Calu3 (cell line): ENCODE measurements around the gene ADGRD1. TPM values are rescaled to one million over a fixed set of nuclear protein-coding genes. Genes with fewer than 3 reads are reported as not detected.

Experiments used
- BruUV-seq: library from RNA; stranded (reverse); fragments of 400-500 nt; replicated peaks from 2 replicates; lab custom pipeline; 2021; lab: Mats Ljungman, UMichigan
- CTCF ChIA-PET: fragments of 300-600 bp; sonication (Branson Sonifier 250); formaldehyde crosslinking; loops from one replicate; lab custom pipeline; 2022; ENCODE audit warnings: antibody characterized with exemption; lab: Charles Lee
- DNase-seq: peaks from one replicate; pipeline ENCODE4 v3.0.0; 2022
- H3K27ac Mint-ChIP-seq: one replicate; pipeline ENCODE4 v1.8.0; 2022; ENCODE audit warnings: mixed read lengths; ENCODE audit not compliant: unreplicated experiment
- H3K27me3 Mint-ChIP-seq: one replicate; pipeline ENCODE4 v1.8.0; 2022; ENCODE audit warnings: mixed read lengths; ENCODE audit not compliant: unreplicated experiment
- H3K36me3 Mint-ChIP-seq: one replicate; pipeline ENCODE4 v1.8.0; 2022; ENCODE audit warnings: mild to moderate bottlenecking, moderate library complexity, mixed read lengths; ENCODE audit not compliant: insufficient read depth, unreplicated experiment
- H3K4me1 Mint-ChIP-seq: one replicate; pipeline ENCODE4 v1.8.0; 2022; ENCODE audit warnings: mild to moderate bottlenecking, low read depth, mixed read lengths; ENCODE audit not compliant: unreplicated experiment
- H3K4me3 Mint-ChIP-seq: one replicate; pipeline ENCODE4 v1.8.0; 2022; ENCODE audit warnings: mild to moderate bottlenecking, low read depth, moderate library complexity, mixed read lengths; ENCODE audit not compliant: unreplicated experiment
- H3K9me3 Mint-ChIP-seq: one replicate; pipeline ENCODE4 v1.8.0; 2022; ENCODE audit warnings: low read depth, mixed read lengths; ENCODE audit not compliant: unreplicated experiment
- intact Hi-C: fragments of 100-400 bp; cut with micrococcal nuclease; formaldehyde crosslinking; loops from one replicate; pipeline ENCODE4 v1.10.0; 2022; ENCODE audit not compliant: unreplicated experiment
- total RNA-seq: library from RNA; stranded (reverse); gene quantifications from 2 replicates; pipeline ENCODE4 v1.2.3, GENCODE V29; 2022
- TF ChIP-seq, protein P1 (sequence below): fragments of 200-600 bp; IDR thresholded peaks from one replicate; pipeline ENCODE4 v1.8.0; 2022; ENCODE audit warnings: antibody characterized with exemption; ENCODE audit not compliant: unreplicated experiment

ADGRD1 gene
- total RNA-seq, 1 experiment from 2014 or later, result not detected

DNA sequence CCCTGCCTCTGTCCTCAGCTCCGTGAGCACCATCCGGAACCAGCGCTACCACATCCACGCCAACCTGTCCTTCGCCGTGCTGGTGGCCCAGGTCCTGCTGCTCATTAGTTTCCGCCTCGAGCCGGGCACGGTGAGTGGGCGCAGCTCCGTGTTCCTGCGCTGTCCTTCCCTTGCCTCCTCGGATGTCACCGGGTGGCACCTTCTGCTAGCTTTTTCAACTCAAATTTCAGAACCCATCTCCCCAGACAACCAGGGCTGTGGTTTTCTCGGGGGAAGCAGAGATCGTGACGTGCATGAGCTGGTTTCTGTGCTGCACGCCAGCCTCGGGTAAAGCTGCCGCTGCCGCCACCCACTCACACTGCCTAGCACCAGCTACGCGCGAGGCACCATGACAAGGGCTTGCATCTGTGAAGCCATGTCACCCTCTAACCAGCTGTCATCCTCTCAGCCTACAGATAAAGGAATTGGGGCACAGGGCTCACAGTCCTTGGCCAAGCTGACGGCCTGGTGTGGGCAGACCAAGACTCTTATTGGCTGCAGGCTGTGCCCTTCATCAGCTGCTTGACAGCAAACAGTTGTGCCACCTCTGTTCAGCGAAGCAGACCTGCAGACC is 152.1 kb downstream of the ADGRD1 start:
- H3K4me1 Mint-ChIP-seq, result no peaks in the 10 kb centered on the region
- H3K27me3 Mint-ChIP-seq, result peaks cover 43% of the 10 kb centered on the region
- H3K9me3 Mint-ChIP-seq, result no peaks in the 10 kb centered on the region
- H3K4me3 Mint-ChIP-seq, result no peak overlapping the region
- no peak overlapping the region for H3K27ac Mint-ChIP-seq
- no peaks in the 10 kb centered on the region for H3K36me3 Mint-ChIP-seq
- no TSS peak for BruUV-seq
- TF ChIP-seq, protein P1, sequence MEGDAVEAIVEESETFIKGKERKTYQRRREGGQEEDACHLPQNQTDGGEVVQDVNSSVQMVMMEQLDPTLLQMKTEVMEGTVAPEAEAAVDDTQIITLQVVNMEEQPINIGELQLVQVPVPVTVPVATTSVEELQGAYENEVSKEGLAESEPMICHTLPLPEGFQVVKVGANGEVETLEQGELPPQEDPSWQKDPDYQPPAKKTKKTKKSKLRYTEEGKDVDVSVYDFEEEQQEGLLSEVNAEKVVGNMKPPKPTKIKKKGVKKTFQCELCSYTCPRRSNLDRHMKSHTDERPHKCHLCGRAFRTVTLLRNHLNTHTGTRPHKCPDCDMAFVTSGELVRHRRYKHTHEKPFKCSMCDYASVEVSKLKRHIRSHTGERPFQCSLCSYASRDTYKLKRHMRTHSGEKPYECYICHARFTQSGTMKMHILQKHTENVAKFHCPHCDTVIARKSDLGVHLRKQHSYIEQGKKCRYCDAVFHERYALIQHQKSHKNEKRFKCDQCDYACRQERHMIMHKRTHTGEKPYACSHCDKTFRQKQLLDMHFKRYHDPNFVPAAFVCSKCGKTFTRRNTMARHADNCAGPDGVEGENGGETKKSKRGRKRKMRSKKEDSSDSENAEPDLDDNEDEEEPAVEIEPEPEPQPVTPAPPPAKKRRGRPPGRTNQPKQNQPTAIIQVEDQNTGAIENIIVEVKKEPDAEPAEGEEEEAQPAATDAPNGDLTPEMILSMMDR, result no peak
- intact Hi-C loops, result loop anchor here (10.0 kb wide), 1 partner anchor 729 kb away; no protein-coding TSS in a partner anchor
- DNase-seq, result no peak
- CTCF ChIA-PET, result interaction anchor here (0.6 to 3.1 kb wide), 7 partner anchors 10 to 349 kb away, joined by 3 to 30 read pairs (median 3); no protein-coding TSS in a partner anchor

DNA sequence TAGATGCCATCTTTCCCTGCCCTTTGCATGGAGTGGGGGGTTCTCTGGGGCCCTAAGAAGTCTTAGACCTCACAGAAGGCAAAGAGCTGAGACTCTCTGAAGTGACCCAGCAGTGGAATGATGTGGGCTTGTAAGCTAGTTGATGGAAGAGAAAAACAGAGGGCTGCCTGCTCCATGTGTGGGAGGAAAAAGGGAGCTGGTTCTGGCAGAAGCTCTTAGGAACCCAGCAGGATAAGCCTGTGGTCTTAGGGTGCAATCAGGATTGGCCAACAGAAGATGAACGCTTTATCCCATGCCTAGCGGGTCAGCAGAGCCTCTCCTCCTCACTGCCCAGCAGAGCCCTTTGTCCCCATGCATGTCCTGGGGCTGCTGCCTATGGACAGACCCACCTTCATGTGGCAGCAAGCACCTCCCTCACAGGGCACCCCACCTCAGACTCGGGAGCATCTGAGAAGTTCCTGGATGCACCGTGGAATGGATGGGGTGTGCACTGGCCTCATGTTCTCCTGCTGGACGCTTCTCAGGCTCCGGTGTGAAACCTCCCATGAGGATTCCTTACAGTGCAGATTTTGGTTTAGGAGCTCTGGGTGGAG is 152.7 kb downstream of the ADGRD1 start:
- no peak for DNase-seq
- H3K4me1 Mint-ChIP-seq, result no peaks in the 10 kb centered on the region
- BruUV-seq, result no TSS peak
- intact Hi-C loops, result loop anchor here (10.0 kb wide), 1 partner anchor 728 kb away; no protein-coding TSS in a partner anchor
- CTCF ChIA-PET, result interaction anchor here (0.6 to 2.7 kb wide), 7 partner anchors 9 to 345 kb away, joined by 3 to 13 read pairs (median 3); no protein-coding TSS in a partner anchor
- TF ChIP-seq, protein P1, result no peak
- H3K36me3 Mint-ChIP-seq, result no peaks in the 10 kb centered on the region
- no peak overlapping the region for H3K4me3 Mint-ChIP-seq
- H3K27me3 Mint-ChIP-seq, result peaks cover 49% of the 10 kb centered on the region
- no peaks in the 10 kb centered on the region for H3K9me3 Mint-ChIP-seq
- H3K27ac Mint-ChIP-seq, result no peak overlapping the region

DNA sequence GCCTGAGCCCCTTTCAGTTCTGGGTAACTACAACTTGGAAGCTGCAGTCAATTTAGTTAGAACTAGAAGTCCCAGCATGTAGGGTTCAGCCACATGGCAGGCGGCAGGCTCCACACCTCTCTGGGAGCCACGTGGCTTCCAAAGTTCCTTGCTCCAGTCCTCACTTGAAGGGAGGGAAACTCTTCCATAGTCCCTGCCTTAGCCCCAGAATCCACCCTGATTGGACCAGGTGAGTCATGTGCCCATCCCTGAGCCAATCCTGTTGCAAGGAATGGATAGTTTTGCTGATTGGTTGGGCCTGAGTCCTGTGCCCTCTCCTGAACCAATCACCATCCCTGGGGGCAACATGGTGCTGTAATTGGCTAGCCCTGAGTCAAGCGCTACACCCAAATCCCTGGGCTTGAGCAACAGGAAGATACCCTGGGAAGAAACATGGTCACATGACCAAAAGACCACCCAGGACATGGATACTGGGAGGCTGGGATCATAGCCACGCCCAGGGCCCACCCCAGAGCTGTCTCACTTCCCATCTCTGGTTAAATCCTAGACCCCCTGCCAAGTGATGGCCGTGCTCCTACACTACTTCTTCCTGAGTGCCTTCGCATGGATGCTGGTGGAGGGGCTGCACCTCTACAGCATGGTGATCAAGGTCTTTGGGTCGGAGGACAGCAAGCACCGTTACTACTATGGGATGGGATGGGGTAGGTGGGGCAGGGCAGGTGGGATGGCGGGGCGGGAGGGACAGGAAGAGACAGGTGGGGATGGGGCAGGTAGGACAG is 154.7 kb downstream of the ADGRD1 start:
- Mint-ChIP-seq H3K4me1 (no peaks in the 10 kb centered on the region), H3K9me3 (no peaks in the 10 kb centered on the region), H3K4me3 (no peak overlapping the region), H3K27ac (no peak overlapping the region), H3K36me3 (no peaks in the 10 kb centered on the region), H3K27me3 (peaks cover 62% of the 10 kb centered on the region)
- CTCF ChIA-PET, result no interaction called here
- intact Hi-C loops, result loop anchor here (10.0 kb wide), 1 partner anchor 726 kb away; no protein-coding TSS in a partner anchor
- no TSS peak for BruUV-seq
- DNase-seq, result no peak
- TF ChIP-seq, protein P1, result no peak

DNA sequence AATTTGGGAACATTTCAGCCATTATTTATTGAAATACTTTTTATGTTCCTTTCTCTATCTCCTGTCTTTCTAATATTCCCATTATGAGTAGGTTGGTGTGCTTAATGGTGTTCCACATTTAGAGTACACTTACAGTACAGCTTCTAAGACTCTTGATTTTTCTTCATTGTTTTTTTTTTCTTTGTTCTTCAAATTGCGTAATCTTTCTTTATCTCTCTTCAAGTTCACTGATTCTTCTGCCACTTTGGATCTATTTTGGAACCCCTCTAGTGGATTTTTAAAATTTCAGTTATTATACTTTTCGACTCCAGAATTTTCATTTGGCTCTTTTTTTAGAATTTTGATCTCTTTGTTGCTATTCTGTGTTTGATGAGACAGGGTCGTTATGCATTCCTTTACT is 157.7 kb downstream of the ADGRD1 start:
- Mint-ChIP-seq H3K4me1 (no peaks in the 10 kb centered on the region), H3K27me3 (peaks cover 78% of the 10 kb centered on the region), H3K4me3 (no peak overlapping the region), H3K9me3 (no peaks in the 10 kb centered on the region), H3K27ac (no peak overlapping the region), H3K36me3 (no peaks in the 10 kb centered on the region)
- TF ChIP-seq, protein P1, result no peak
- DNase-seq, result no peak
- CTCF ChIA-PET, result interaction anchor here (0.6 kb wide), 1 partner anchor 422 kb away, joined by 4 read pairs; no protein-coding TSS in a partner anchor
- intact Hi-C loops, result no loop called here
- no TSS peak for BruUV-seq
